Measurements from ENCODE around the gene ATG13.

DNA sequence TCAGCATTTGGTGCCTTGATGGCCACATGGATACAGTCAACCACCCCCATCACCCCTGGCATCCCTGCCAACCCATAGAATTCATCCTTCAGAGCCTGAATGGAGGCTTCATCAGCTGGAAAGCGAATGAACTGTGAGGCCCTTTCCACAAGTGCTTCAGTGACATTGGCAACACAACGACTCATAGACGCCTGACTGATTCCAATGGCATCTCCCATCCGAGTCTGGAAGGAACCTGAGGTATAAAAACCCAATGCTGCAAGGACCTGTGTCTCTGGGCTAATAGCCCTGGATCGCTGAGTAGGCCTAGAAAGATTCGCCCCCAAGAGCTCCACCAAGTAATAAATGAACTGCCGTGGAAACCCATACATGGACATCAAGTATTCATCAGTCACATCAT is 1.6 kb upstream of the ATG13 start:
- TF ChIP-seq POLR2AphosphoS5 (IDR thresholded peaks at IDR 0.05; ENCODE audit: low read depth, low read length), result no peak
- no peak for TF ChIP-seq FOXP2 (optimal IDR thresholded peaks at IDR 0.05; ENCODE audit: borderline replicate concordance, extremely low read depth, extremely low read length, insufficient read depth)
- TF ChIP-seq TAF1 (IDR thresholded peaks at IDR 0.05; ENCODE audit: borderline replicate concordance, insufficient read depth, low read length), result no peak
- no peak for TF ChIP-seq SIN3A (IDR thresholded peaks at IDR 0.05; ENCODE audit: borderline replicate concordance, insufficient read depth, low read length)

Measured in PFSK-1 (cell line).